Mesenchymal stem cell (in vitro differentiated cells and primary cell): ENCODE data around the gene FOXK1.

Source experiments
- DNase-seq: peaks from one replicate; pipeline ENCODE4 v3.0.0-alpha.2; 2013
- H2AFZ ChIP-seq: one replicate; pipeline ENCODE4 v1.6.1; 2013; ENCODE audit warnings: low read depth, mild to moderate bottlenecking, control low read depth, inconsistent platforms, low read length, moderate library complexity
- H2AK5ac ChIP-seq: 2 replicates; pipeline ENCODE4 v1.6.1; 2013; ENCODE audit warnings: low read length, moderate library complexity, mild to moderate bottlenecking, inconsistent platforms; ENCODE audit not compliant: severe bottlenecking
- H2BK120ac ChIP-seq: one replicate; pipeline ENCODE4 v1.6.1; 2013; ENCODE audit warnings: low read depth, mild to moderate bottlenecking, inconsistent platforms, low read length, moderate library complexity
- H2BK12ac ChIP-seq, 2 experiments: one replicate each; pipeline ENCODE4 v1.6.1; 2013; ENCODE audit warnings: inconsistent platforms in 2 of 2, low read length in 2 of 2, mild to moderate bottlenecking in 2 of 2, moderate library complexity in 2 of 2, control low read depth in 1 of 2
- H2BK15ac ChIP-seq: one replicate; pipeline ENCODE4 v1.6.1; 2013; ENCODE audit warnings: mild to moderate bottlenecking, low read depth, inconsistent platforms; ENCODE audit not compliant: poor library complexity, severe bottlenecking
- H2BK5ac ChIP-seq: 2 replicates; pipeline ENCODE4 v1.6.1; 2013; ENCODE audit warnings: low read depth, mild to moderate bottlenecking, low read length, control low read depth, inconsistent platforms; ENCODE audit not compliant: poor library complexity, severe bottlenecking
- H3K14ac ChIP-seq, 2 experiments: one replicate each; pipeline ENCODE4 v1.6.1; 2013; ENCODE audit warnings: inconsistent platforms in 2 of 2, low read length in 2 of 2, control low read depth in 1 of 2, mild to moderate bottlenecking in 1 of 2, moderate library complexity in 1 of 2
- H3K18ac ChIP-seq, 2 experiments: one replicate each; pipeline ENCODE4 v1.6.1; 2013; ENCODE audit warnings: inconsistent platforms in 2 of 2, low read length in 2 of 2, control low read depth in 1 of 2, low read depth in 1 of 2, mild to moderate bottlenecking in 1 of 2
- H3K23ac ChIP-seq, 2 experiments: one replicate each; pipeline ENCODE4 v1.6.1; 2013; ENCODE audit warnings: inconsistent platforms in 2 of 2, low read length in 2 of 2, mild to moderate bottlenecking in 2 of 2, moderate library complexity in 2 of 2, control low read depth in 1 of 2
- H3K27ac ChIP-seq: 2 replicates; pipeline ENCODE4 v1.5.1; 2013; ENCODE audit warnings: mild to moderate bottlenecking, moderate library complexity, low read length, control low read depth, inconsistent platforms; ENCODE audit not compliant: poor library complexity, severe bottlenecking
- H3K27me3 ChIP-seq, 2 experiments: 2 replicates each; pipeline versions ENCODE4 v1.6.1 to v1.7.0; 2013; ENCODE audit warnings: low read length in 2 of 2, mild to moderate bottlenecking in 2 of 2, moderate library complexity in 2 of 2, control low read depth in 1 of 2, inconsistent platforms in 1 of 2; ENCODE audit not compliant: control insufficient read depth in 1 of 2, insufficient read depth in 1 of 2
- H3K36me3 ChIP-seq, 2 experiments: 2 replicates each; pipeline versions ENCODE4 v1.6.1 to v1.7.0; 2013; ENCODE audit warnings: low read length in 2 of 2, control low read depth in 1 of 2, inconsistent platforms in 1 of 2, low read depth in 1 of 2, mild to moderate bottlenecking in 1 of 2; ENCODE audit not compliant: insufficient read depth in 2 of 2, control insufficient read depth in 1 of 2
- H3K4ac ChIP-seq, 2 experiments: one replicate each; pipeline ENCODE4 v1.6.1; 2013; ENCODE audit warnings: inconsistent platforms in 2 of 2, low read length in 2 of 2, mild to moderate bottlenecking in 2 of 2, moderate library complexity in 2 of 2, control low read depth in 1 of 2, low read depth in 1 of 2
- H3K4me1 ChIP-seq: 2 replicates; pipeline ENCODE4 v1.6.1; 2013; ENCODE audit warnings: low read depth, low read length, control low read depth; ENCODE audit not compliant: control insufficient read depth, insufficient read depth
- H3K4me2 ChIP-seq: 2 replicates; pipeline ENCODE4 v1.6.1; 2013; ENCODE audit warnings: low read length, mild to moderate bottlenecking, inconsistent platforms; ENCODE audit not compliant: poor library complexity, severe bottlenecking
- H3K4me3 ChIP-seq, 2 experiments: 2 replicates each; pipeline versions ENCODE4 v1.5.1 to v1.7.0; 2013; ENCODE audit warnings: low read length in 2 of 2, mild to moderate bottlenecking in 2 of 2, control low read depth in 1 of 2, low read depth in 1 of 2; ENCODE audit not compliant: insufficient read depth in 1 of 2
- H3K79me1 ChIP-seq: replicated peaks from 2 replicates; pipeline ENCODE4 v1.6.1; 2013; ENCODE audit warnings: mild to moderate bottlenecking, control low read depth, low read length, inconsistent platforms; ENCODE audit not compliant: poor library complexity, severe bottlenecking
- H3K9ac ChIP-seq: 2 replicates; pipeline ENCODE4 v1.7.0; 2013; ENCODE audit warnings: mild to moderate bottlenecking, low read length, moderate library complexity
- H3K9me3 ChIP-seq: 2 replicates; pipeline ENCODE4 v1.7.0; 2013; ENCODE audit warnings: mild to moderate bottlenecking, low read length; ENCODE audit not compliant: control insufficient read depth
- H4K8ac ChIP-seq: one replicate; pipeline ENCODE4 v1.6.1; 2013; ENCODE audit warnings: inconsistent platforms, mild to moderate bottlenecking, low read length, moderate library complexity
- H4K91ac ChIP-seq: one replicate; pipeline ENCODE4 v1.6.1; 2013; ENCODE audit warnings: mild to moderate bottlenecking, low read length, inconsistent platforms
- WGBS: methylation state at CpG from one replicate; pipeline ENCODE4 v1.1.7; 2013; ENCODE audit warnings: mixed read lengths; 5-methylcytosine and 5-hydroxymethylcytosine counted together

FOXK1 gene

GRCh38 chr7:4785371-4785770, 103.3 kb downstream of the FOXK1 start:
- Histone ChIP-seq H2BK15ac (no peak overlapping the region), H3K79me1 (peaks cover 58% of the 10 kb centered on the region), H3K36me3 (peaks cover 84 to 98% of the 10 kb centered on the region in 2 experiments), H3K23ac (no peak overlapping the region), H4K8ac (no peak overlapping the region), H3K27me3 (no peaks in the 10 kb centered on the region), H2AFZ (no peak overlapping the region), H4K91ac (no peak overlapping the region), H2BK12ac (no peak overlapping the region), H3K4me3 (no peak overlapping the region), H3K9ac (no peak overlapping the region), H3K18ac (no peak overlapping the region), H2BK120ac (no peak overlapping the region), H2BK5ac (no peak overlapping the region), H3K14ac (no peak overlapping the region), H3K9me3 (no peaks in the 10 kb centered on the region), H3K4ac (no peak overlapping the region), H2AK5ac (no peak overlapping the region), H3K27ac (no peak overlapping the region), H3K4me1 (peaks cover 3% of the 10 kb centered on the region), H3K4me2 (no peak overlapping the region)
- 98% methylated on average over 20 of the region's 20 CpGs for WGBS
- no peak for DNase-seq

GRCh38 chr7:4786015-4786414, 103.9 kb downstream of the FOXK1 start:
- no peak overlapping the region for H2AK5ac ChIP-seq
- no peak overlapping the region for H3K27ac ChIP-seq
- H3K14ac ChIP-seq, result no peak overlapping the region
- H3K4ac ChIP-seq, result no peak overlapping the region
- no peak overlapping the region for H3K4me2 ChIP-seq
- no peaks in the 10 kb centered on the region for H3K9me3 ChIP-seq
- no peaks in the 10 kb centered on the region for H3K27me3 ChIP-seq
- H2BK12ac ChIP-seq, result no peak overlapping the region
- no peak overlapping the region for H3K4me3 ChIP-seq
- no peak overlapping the region for H2BK120ac ChIP-seq
- no peak overlapping the region for H2AFZ ChIP-seq
- H3K4me1 ChIP-seq, result peaks cover 3% of the 10 kb centered on the region
- H3K79me1 ChIP-seq, result peaks cover 54% of the 10 kb centered on the region
- no peak overlapping the region for H4K8ac ChIP-seq
- no peak overlapping the region for H2BK15ac ChIP-seq
- H4K91ac ChIP-seq, result no peak overlapping the region
- H3K36me3 ChIP-seq, result peaks cover 86 to 100% of the 10 kb centered on the region in 2 experiments
- H2BK5ac ChIP-seq, result no peak overlapping the region
- no peak for DNase-seq
- no peak overlapping the region for H3K9ac ChIP-seq
- no peak overlapping the region for H3K23ac ChIP-seq
- no peak overlapping the region for H3K18ac ChIP-seq
- WGBS, result 96% methylated on average over 17 of the region's 17 CpGs

- Histone ChIP-seq H2AK5ac (no peak overlapping the region), H2AFZ (no peak overlapping the region), H3K36me3 (peaks cover 80 to 100% of the 10 kb centered on the region in 2 experiments), H3K23ac (no peak overlapping the region), H3K4me3 (no peak overlapping the region), H3K18ac (no peak overlapping the region), H3K4me1 (peaks cover 6% of the 10 kb centered on the region), H2BK5ac (no peak overlapping the region), H3K79me1 (peaks cover 43% of the 10 kb centered on the region), H3K27me3 (no peaks in the 10 kb centered on the region), H3K14ac (no peak overlapping the region), H3K4ac (no peak overlapping the region), H2BK120ac (no peak overlapping the region), H3K4me2 (no peak overlapping the region), H2BK12ac (no peak overlapping the region), H3K27ac (no peak overlapping the region), H4K91ac (no peak overlapping the region), H2BK15ac (no peak overlapping the region), H3K9ac (no peak overlapping the region), H3K9me3 (no peaks in the 10 kb centered on the region), H4K8ac (no peak overlapping the region)
- no peak for DNase-seq
- WGBS, result 98% methylated on average over 17 of the region's 17 CpGs
These were observed 105.4 kb downstream of the FOXK1 start for GRCh38 chr7:4787541-4787940.

GRCh38 chr7:4787947-4788626, 106.0 kb downstream of the FOXK1 start:
- H3K4me3 ChIP-seq, result no peak overlapping the region
- no peak overlapping the region for H3K18ac ChIP-seq
- H3K9me3 ChIP-seq, result no peaks in the 10 kb centered on the region
- no peak overlapping the region for H3K14ac ChIP-seq
- H2AK5ac ChIP-seq, result no peak overlapping the region
- H3K4me1 ChIP-seq, result peaks cover 7% of the 10 kb centered on the region
- no peak overlapping the region for H2BK15ac ChIP-seq
- H3K79me1 ChIP-seq, result peaks cover 38% of the 10 kb centered on the region
- no peak for DNase-seq
- H3K27ac ChIP-seq, result no peak overlapping the region
- H3K4ac ChIP-seq, result no peak overlapping the region
- H4K8ac ChIP-seq, result no peak overlapping the region
- H2BK5ac ChIP-seq, result no peak overlapping the region
- WGBS, result 97% methylated on average over 23 of the region's 23 CpGs
- no peak overlapping the region for H3K23ac ChIP-seq
- H2BK120ac ChIP-seq, result no peak overlapping the region
- H3K9ac ChIP-seq, result no peak overlapping the region
- H2AFZ ChIP-seq, result no peak overlapping the region
- no peak overlapping the region for H3K4me2 ChIP-seq
- H3K27me3 ChIP-seq, result no peaks in the 10 kb centered on the region
- H3K36me3 ChIP-seq, result peaks cover 75 to 100% of the 10 kb centered on the region in 2 experiments
- no peak overlapping the region for H4K91ac ChIP-seq
- H2BK12ac ChIP-seq, result no peak overlapping the region
